Fibroblast of the aortic adventitia (primary cell): ENCODE measurements around the gene NCAN. TPM values are rescaled to one million over a fixed set of nuclear protein-coding genes. Genes with fewer than 3 reads are reported as not detected.

ENCODE experiments used
- DNase-seq: peaks from one replicate; pipeline ENCODE4 v3.0.0-alpha.2; 2010; ENCODE audit warnings: low read depth
- H3K4me3 ChIP-seq: 2 replicates; pipeline ENCODE4 v1.5.1; 2011; ENCODE audit warnings: low read depth, mild to moderate bottlenecking, control low read depth, low read length, moderate library complexity
- CTCF ChIP-seq: IDR thresholded peaks from 2 replicates; pipeline ENCODE4 v1.5.1; 2011; ENCODE audit warnings: mild to moderate bottlenecking, low read length, control low read depth, inconsistent platforms; ENCODE audit not compliant: insufficient read depth
- total RNA-seq: library from RNA; depleted of rRNA; stranded (reverse); fragments of >200 nt; gene quantifications from 2 replicates; pipeline ENCODE4 v1.2.3, GENCODE V29; 2012; ENCODE audit warnings: low replicate concordance

NCAN gene
- total RNA-seq, 1 donor, result not detected

GRCh38 chr19:19256072-19256969 lies 44.6 kb downstream of the NCAN start:
- no peak overlapping the region for H3K4me3 ChIP-seq
- no peak for DNase-seq
- no peak for TF ChIP-seq CTCF

GRCh38 chr19:19257137-19257536 lies 45.4 kb downstream of the NCAN start:
- TF ChIP-seq CTCF, result no peak
- H3K4me3 ChIP-seq, result no peak overlapping the region
- DNase-seq, result no peak

- no peak for TF ChIP-seq CTCF
- H3K4me3 ChIP-seq, result no peak overlapping the region
- DNase-seq, result no peak
Observed at GRCh38 chr19:19257836-19258588, 46.3 kb downstream of the NCAN start.

GRCh38 chr19:19258589-19259338 lies 47.0 kb downstream of the NCAN start:
- no peak for TF ChIP-seq CTCF
- DNase-seq, result no peak
- H3K4me3 ChIP-seq, result no peak overlapping the region

- no peak for DNase-seq
- H3K4me3 ChIP-seq, result no peak overlapping the region
- TF ChIP-seq CTCF, result no peak
Observed at GRCh38 chr19:19259741-19260140, 48.0 kb downstream of the NCAN start.

- TF ChIP-seq CTCF, result no peak
- no peak for DNase-seq
- H3K4me3 ChIP-seq, result no peak overlapping the region
Observed at GRCh38 chr19:19260417-19261214, 48.9 kb downstream of the NCAN start.
